H1 (cell line): ENCODE results near the gene PITX1. TPM values are rescaled to one million over a fixed set of nuclear protein-coding genes. Genes with fewer than 3 reads are reported as not detected.

Experiments
- ASH2L ChIP-seq: fragments of 200-600, 300-600 bp; sonication (generic); IDR thresholded peaks from one replicate; pipeline ENCODE4 v1.7.1; 2017; ENCODE audit warnings: low read length
- ATF2 ChIP-seq: IDR thresholded peaks from 2 replicates; pipeline ENCODE4 v1.6.1; 2012; ENCODE audit warnings: low read length, inconsistent platforms
- CREB1 ChIP-seq: IDR thresholded peaks from 2 replicates; pipeline ENCODE4 v1.6.1; 2012; ENCODE audit warnings: inconsistent platforms
- GTF2F1 ChIP-seq: IDR thresholded peaks from 2 replicates; pipeline ENCODE4 v1.6.1; 2012; ENCODE audit warnings: low read depth, low read length, improper control_type of control experiment, borderline replicate concordance
- polyA plus RNA-seq, 7 experiments: library from polyadenylated mRNA; depleted of rRNA in 3 of 7; stranded (reverse) in 5 of 7; unstranded in 2 of 7; fragments of >200 nt in 5 of 7; fragments of 200-250 nt in 2 of 7; gene quantifications; 1 replicate in 5 of 7; 2 replicates in 1 of 7; 4 replicates in 1 of 7; pipeline versions ENCODE4 v1.2.1 to v1.2.3, GENCODE V29; 2011 to 2013; ENCODE audit warnings: missing spikeins in 2 of 7, mixed read lengths in 2 of 7
- total RNA-seq: library from RNA; stranded (reverse); fragmentation: NEBNext Ultra II Directional; extraction: Animal tissue kit (Norgen Biotek cat#: 25700); gene quantifications from 2 replicates; pipeline ENCODE4 v1.2.1, GENCODE V29; 2021

The PITX1 gene
- total and polyA plus RNA-seq, 2 of the 8 experiments (the other 6 are each of a cell fraction or from before 2014, with no cell fraction given) = 0.03 TPM; not detected in 1

GRCh38 chr5:135067587-135067986, 33.6 kb upstream of the PITX1 start (continued):
- TF ChIP-seq ATF2 = no peak
- TF ChIP-seq GTF2F1 = no peak
- TF ChIP-seq ASH2L = no peak
- TF ChIP-seq CREB1 = no peak
